ENCODE data around the gene C1R.

Gene C1R

GRCh38 chr12:7035463-7035862 lies 56.8 kb downstream of the C1R start:
- no peak for DNase-seq (ENCODE audit: low read depth)

- no peak for DNase-seq (ENCODE audit: low read depth)
Measured at GRCh38 chr12:7034464-7034863, 57.8 kb downstream of the C1R start.

- DNase-seq (ENCODE audit: low read depth): no peak
Measured at GRCh38 chr12:7032990-7033389, 59.3 kb downstream of the C1R start.

- DNase-seq (ENCODE audit: low read depth): no peak
Measured at GRCh38 chr12:7031306-7031705, 60.9 kb downstream of the C1R start.
